CD4-positive, alpha-beta T cell treated with Interleukin-10 for 1 hour (primary cell): Measurements from ENCODE around the gene SGPL1.
"Not testable (repeated sequence)": the region's sequence is repeated elsewhere in the genome, so short reads cannot be mapped to it uniquely, and the experiment has no call there.

ENCODE experiments used
- DNase-seq: peaks from one replicate; pipeline ENCODE4 v3.0.0-alpha.2; 2020

The SGPL1 gene

GRCh38 chr10:70845256-70845655 lies 29.5 kb downstream of the SGPL1 start:
- no peak for DNase-seq

GRCh38 chr10:70845816-70846215 lies 30.1 kb downstream of the SGPL1 start:
- DNase-seq: no peak

- DNase-seq: no peak
Observed at GRCh38 chr10:70846795-70847194, 31.0 kb downstream of the SGPL1 start.

- no peak for DNase-seq
Observed at GRCh38 chr10:70847659-70848360, 32.1 kb downstream of the SGPL1 start.

GRCh38 chr10:70849582-70850016 lies 33.9 kb downstream of the SGPL1 start:
- no peak for DNase-seq

GRCh38 chr10:70850097-70850496 lies 34.3 kb downstream of the SGPL1 start:
- no peak for DNase-seq

GRCh38 chr10:70851597-70852475 lies 36.1 kb downstream of the SGPL1 start:
- no peak for DNase-seq

GRCh38 chr10:70853038-70853437 lies 37.3 kb downstream of the SGPL1 start:
- no peak for DNase-seq

- no peak for DNase-seq
Observed at GRCh38 chr10:70853457-70853856, 37.7 kb downstream of the SGPL1 start.

- no peak for DNase-seq
Observed at GRCh38 chr10:70856454-70856853, 40.7 kb downstream of the SGPL1 start.

- DNase-seq: no peak
Observed at GRCh38 chr10:70858759-70859158, 43.0 kb downstream of the SGPL1 start.

- not testable (repeated sequence) for DNase-seq
Observed at GRCh38 chr10:70861495-70862197, 45.9 kb downstream of the SGPL1 start.

- no peak for DNase-seq
Observed at GRCh38 chr10:70863470-70864160, 47.9 kb downstream of the SGPL1 start.

- DNase-seq: no peak
Observed at GRCh38 chr10:70864935-70865334, 49.2 kb downstream of the SGPL1 start.

- no peak for DNase-seq
Observed at GRCh38 chr10:70866424-70866823, 50.7 kb downstream of the SGPL1 start.

GRCh38 chr10:70872291-70872690 lies 56.5 kb downstream of the SGPL1 start:
- DNase-seq: no peak

GRCh38 chr10:70874061-70874460 lies 58.3 kb downstream of the SGPL1 start:
- no peak for DNase-seq

GRCh38 chr10:70879207-70879606 lies 63.5 kb downstream of the SGPL1 start:
- DNase-seq: no peak

GRCh38 chr10:70880077-70880534 lies 64.4 kb downstream of the SGPL1 start:
- peak; percentile 84 for DNase-seq

GRCh38 chr10:70884741-70885140 lies 69.0 kb downstream of the SGPL1 start:
- DNase-seq: no peak

- no peak for DNase-seq
Observed at GRCh38 chr10:70885481-70885880, 69.7 kb downstream of the SGPL1 start.
